Measurements from ENCODE around the gene SPAST.
A peak's percentile ranks its signal among the peaks of the same experiment; 100 is the strongest.
"Not testable (repeated sequence)": the region's sequence is repeated elsewhere in the genome, so short reads cannot be mapped to it uniquely, and the experiment has no call there.

Gene SPAST, protein sequence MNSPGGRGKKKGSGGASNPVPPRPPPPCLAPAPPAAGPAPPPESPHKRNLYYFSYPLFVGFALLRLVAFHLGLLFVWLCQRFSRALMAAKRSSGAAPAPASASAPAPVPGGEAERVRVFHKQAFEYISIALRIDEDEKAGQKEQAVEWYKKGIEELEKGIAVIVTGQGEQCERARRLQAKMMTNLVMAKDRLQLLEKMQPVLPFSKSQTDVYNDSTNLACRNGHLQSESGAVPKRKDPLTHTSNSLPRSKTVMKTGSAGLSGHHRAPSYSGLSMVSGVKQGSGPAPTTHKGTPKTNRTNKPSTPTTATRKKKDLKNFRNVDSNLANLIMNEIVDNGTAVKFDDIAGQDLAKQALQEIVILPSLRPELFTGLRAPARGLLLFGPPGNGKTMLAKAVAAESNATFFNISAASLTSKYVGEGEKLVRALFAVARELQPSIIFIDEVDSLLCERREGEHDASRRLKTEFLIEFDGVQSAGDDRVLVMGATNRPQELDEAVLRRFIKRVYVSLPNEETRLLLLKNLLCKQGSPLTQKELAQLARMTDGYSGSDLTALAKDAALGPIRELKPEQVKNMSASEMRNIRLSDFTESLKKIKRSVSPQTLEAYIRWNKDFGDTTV

DNA sequence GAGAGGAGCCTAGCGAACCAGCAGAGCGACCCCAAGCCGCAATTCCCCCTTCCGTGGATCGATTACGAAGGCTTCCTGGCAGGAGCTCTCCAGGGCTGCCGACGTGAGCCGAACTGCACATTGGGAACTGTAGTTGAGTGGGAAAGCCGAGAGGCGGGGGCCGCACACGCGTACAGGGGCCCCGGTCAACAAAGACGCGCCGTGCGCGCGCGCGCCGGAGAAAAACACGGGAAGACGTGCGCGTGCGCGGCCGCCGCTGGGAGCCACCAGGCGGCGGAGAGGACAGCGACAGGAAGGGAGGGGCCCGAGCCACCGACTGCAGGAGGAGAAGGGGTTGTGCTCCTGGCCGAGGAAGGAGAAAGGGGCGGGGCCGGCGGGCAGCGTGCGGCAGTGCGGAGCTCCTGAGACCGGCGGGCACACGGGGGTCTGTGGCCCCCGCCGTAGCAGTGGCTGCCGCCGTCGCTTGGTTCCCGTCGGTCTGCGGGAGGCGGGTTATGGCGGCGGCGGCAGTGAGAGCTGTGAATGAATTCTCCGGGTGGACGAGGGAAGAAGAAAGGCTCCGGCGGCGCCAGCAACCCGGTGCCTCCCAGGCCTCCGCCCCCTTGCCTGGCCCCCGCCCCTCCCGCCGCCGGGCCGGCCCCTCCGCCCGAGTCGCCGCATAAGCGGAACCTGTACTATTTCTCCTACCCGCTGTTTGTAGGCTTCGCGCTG lies at the start of gene SPAST:
SPAST (plus strand) TSS at position 247 of the 711 bp plus-strand sequence; CDS start at position 523, 276 bp downstream.
- Mint-ChIP-seq H3K4me1 (peaks cover 35% of the 10 kb centered on the region), H3K27ac (peak within 1 kb of the TSS; percentile 94 to 95), H3K4me3 (peak within 1 kb of the TSS; percentile 96 to 98), H3K9me3 (no peaks in the 10 kb centered on the region), H3K27me3 (no peaks in the 10 kb centered on the region)
- DNase-seq, result peak; percentile 96 to 97
- peak; percentile 97 for ATAC-seq

DNA sequence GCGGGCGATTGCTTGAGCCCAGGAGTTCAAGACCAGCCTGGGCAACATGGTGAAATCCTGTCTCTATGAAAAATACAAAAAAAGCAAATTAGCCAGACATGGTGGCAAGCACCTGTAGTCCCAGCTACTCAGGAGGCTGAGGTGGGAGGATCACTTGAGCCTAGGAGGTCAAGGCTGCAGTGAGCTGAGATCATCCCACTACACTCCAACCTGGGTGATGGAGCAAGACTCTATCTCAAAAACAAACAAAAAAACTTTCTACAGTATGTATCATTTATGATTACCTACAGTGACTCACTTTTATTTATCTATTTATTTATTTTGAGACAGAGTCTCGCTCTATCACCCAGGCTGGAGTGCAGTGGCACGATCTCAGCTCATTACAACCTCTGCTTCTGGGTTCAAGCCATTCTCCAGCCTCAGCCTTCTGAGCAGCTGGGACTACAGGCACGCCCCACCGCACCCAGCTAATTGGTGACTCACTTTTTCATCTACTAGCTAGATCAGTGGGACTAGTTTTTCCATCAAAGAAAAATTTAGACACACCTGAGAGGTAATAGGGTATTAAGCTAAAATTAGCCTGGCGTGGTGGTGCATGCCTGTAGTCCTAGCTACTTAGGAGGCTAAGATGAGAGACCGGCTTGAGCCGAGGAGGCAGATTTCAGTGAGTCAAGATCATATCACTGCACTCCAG lies 44.4 kb upstream of the SPAST start:
- not testable (repeated sequence) for DNase-seq, H3K27me3 Mint-ChIP-seq, H3K9me3 Mint-ChIP-seq, H3K4me3 Mint-ChIP-seq, H3K4me1 Mint-ChIP-seq, ATAC-seq, H3K27ac Mint-ChIP-seq

DNA sequence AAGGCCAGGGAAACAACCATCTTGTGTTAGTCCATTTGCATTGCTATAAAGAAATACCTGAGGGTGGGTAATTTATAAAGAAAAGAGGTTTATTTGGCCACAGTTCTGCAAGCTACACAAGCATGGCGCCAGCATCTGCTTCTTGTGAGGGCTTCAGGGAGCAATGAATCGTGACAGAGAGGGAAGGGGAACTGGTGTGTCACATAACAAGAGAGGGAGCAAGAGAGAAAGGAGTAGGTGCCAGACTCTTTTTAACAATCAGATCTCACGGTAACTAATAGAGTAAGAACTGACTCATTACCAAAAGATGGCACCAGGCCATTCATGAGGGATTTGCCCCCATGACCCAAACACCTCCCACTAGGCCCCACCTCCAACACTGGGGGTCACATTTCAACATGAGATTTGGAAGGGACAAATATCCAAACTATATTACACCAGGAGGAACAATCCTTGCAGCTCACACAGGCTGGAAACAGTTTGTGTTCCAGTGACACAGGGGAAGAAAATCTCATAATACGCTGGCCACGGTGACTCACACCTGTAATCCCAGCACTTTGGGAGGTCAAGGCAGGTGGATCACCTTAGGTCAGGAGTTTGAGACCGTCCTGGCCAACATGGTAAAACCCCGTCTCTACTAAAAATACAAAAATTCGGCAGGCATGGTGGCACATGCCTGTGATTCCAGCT lies 29.0 kb upstream of the SPAST start:
- ATAC-seq, H3K27me3 Mint-ChIP-seq, H3K9me3 Mint-ChIP-seq, H3K27ac Mint-ChIP-seq, H3K4me3 Mint-ChIP-seq, DNase-seq: not testable (repeated sequence)
- peaks cover 33% of the 10 kb centered on the region for H3K4me1 Mint-ChIP-seq

DNA sequence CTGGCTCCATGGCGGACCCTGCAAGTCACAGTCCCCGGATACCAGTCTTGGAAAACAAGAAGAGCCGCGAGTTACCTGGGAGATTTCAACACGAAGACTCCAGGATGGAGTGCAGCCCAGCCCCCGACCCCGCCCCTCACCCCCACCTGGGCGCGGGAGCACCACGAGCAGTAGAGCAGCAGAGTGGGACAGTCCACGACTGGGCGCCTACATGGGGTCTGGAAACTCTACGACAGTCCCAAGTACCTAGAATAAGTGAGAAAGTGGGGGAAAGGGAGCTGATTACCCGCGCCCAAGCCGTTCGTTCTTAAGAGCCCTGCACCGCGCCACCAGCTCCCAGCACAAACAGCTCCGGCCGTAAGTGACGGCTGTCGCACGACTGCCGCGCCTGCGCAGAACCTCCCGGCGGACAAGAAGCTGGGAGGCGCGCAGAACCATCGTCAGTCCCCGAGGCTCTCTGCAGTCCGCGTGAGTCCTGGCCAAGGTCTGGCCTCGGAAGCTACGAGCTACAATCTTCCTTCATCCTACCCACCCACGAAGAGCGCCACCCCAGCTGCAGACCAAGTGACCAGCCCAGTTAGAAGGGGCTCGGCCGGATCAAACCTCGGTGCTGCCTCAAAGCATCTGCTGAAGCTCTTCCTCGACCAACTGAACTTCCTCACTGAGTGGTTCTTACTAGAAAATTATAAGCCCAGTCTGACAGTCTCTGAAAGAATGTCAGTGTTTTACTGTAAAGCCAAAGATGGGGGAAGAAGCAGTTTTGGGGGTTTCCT lies 23.7 kb upstream of the SPAST start, which contains the start of gene DPY30:
DPY30 (minus strand) TSS at position 359 of the 773 bp plus-strand sequence; CDS start at position 10, 349 bp downstream.
- H3K4me1 Mint-ChIP-seq, result peaks cover 14% of the 10 kb centered on the region
- DNase-seq (peak; percentile 87 to 92), ATAC-seq (peak; percentile 95)
- peak within 1 kb of the TSS; percentile 76 to 91 for H3K27ac Mint-ChIP-seq
- peak within 1 kb of the TSS; percentile 82 to 89 for H3K4me3 Mint-ChIP-seq
- H3K9me3 Mint-ChIP-seq, result no peaks in the 10 kb centered on the region
- H3K27me3 Mint-ChIP-seq, result no peaks in the 10 kb centered on the region

DNA sequence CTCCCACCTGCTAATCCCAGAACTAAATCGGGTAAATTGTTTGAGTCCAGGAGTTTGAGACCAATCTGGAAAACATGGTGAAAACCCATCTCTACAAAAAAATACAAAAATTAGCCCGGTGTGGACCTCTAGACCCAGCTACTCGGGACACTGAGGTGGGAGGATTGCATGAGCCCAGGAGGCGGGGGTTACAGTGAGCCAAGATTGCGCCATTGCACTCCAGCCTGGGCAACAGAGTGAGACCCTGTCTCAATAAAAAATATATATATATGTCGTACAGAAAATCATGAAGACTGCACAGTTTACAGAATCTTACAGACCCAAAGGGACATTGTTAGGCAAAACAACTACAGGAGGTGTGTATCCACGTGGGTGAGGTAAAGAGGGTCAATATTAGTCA lies 19.8 kb upstream of the SPAST start:
- Mint-ChIP-seq H3K27me3 (no peaks in the 10 kb centered on the region), H3K4me1 (peaks cover 6% of the 10 kb centered on the region), H3K9me3 (no peaks in the 10 kb centered on the region), H3K27ac (no peak overlapping the region), H3K4me3 (no peak overlapping the region)
- ATAC-seq, result no peak
- DNase-seq, result no peak

DNA sequence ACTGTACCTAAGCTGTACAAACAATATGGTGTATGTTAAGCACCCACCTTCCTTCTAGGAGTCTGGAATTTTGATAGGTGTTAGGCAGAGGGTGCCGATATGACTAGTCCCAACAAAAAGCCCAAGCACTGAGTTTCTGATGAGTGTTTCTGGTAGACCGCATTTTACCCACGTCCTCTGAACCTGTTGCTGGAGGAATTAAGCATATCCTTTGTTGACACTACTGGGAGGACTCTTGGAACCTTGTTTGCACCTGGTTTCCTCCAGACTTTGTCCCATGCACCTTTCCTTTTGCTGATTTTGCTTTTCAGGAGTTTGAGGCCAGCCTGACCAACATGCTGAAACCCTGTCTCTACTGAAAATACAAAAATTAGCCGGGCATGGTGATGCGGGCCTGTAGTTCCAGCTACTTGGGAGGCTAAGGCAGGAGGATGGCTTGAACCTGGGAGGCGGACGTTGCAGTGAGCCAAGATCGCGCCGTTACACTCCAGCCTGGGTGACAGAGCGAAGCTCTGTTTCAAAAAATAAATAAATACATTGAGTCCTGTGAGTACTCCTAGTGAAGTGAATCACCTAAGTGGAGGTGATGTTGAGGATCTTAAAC lies 11.4 kb upstream of the SPAST start:
- Mint-ChIP-seq H3K27ac (no peak overlapping the region), H3K9me3 (no peaks in the 10 kb centered on the region), H3K27me3 (no peaks in the 10 kb centered on the region), H3K4me1 (no peaks in the 10 kb centered on the region), H3K4me3 (no peak overlapping the region)
- no peak for ATAC-seq
- DNase-seq, result no peak

DNA sequence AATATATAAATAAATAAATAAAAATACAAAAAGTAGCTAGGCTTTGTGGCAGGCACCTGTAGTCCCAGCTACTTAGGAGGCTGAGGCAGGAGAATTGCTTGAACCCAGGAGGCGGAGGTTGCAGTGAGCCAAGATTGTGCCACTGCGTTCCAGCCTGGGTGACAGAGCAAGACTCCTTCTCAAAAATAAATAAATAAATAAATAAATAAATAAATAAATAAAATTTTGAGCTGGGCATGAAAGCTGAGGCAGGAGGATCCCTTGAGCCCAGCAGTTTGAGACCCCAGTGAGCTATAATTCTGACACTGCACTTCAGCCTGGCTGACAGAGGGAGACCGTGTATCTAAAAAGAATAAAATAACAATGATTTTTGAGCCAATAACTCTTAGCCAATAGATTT lies 8.8 kb upstream of the SPAST start:
- not testable (repeated sequence) for ATAC-seq, DNase-seq, H3K27me3 Mint-ChIP-seq, H3K9me3 Mint-ChIP-seq, H3K4me3 Mint-ChIP-seq, H3K4me1 Mint-ChIP-seq, H3K27ac Mint-ChIP-seq

DNA sequence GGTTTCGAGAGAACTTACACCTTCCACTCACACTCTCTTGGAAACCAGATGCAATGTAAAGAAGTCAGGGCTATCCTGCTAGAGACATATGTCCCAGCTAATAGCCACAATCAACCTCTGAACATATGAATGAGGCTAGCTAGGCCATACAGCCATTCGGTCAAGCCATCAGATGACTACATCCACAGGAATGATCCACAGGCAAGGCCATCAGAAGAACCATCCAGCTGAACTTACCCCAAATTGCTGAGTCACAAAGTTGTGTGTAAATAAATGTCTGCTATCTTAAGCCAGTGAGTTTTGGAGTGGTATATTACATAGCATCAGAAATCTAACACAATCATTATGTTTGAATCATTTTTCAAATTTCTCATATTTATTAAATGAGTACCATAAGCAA lies 5.2 kb upstream of the SPAST start:
- H3K4me1 Mint-ChIP-seq, result peaks cover 7% of the 10 kb centered on the region
- ATAC-seq (no peak), DNase-seq (no peak)
- no peak overlapping the region for H3K27ac Mint-ChIP-seq
- no peaks in the 10 kb centered on the region for H3K27me3 Mint-ChIP-seq
- no peaks in the 10 kb centered on the region for H3K9me3 Mint-ChIP-seq
- no peak overlapping the region for H3K4me3 Mint-ChIP-seq

DNA sequence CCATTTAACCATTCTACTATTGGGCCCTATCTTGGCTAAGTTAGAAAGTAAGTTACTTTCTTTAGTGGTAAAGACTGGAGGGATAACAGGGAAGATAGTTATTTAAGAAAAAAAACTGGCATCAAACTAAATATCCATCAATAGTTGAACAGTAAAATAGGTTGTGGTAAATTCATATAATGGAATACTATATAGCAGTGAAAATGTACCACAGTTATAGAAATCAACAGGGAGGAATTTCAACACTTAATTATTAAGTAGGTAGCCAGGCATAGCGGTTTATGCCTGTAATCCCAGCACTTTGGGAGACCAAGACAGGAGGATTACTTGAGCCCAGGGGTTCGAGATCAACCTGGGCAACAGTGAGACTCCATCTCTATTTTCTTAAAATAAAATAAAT lies 3.1 kb upstream of the SPAST start:
- no peak overlapping the region for H3K4me3 Mint-ChIP-seq
- H3K4me1 Mint-ChIP-seq, result peaks cover 14% of the 10 kb centered on the region
- H3K27me3 Mint-ChIP-seq, result no peaks in the 10 kb centered on the region
- no peaks in the 10 kb centered on the region for H3K9me3 Mint-ChIP-seq
- no peak for DNase-seq
- ATAC-seq, result no peak
- H3K27ac Mint-ChIP-seq, result no peak overlapping the region

DNA sequence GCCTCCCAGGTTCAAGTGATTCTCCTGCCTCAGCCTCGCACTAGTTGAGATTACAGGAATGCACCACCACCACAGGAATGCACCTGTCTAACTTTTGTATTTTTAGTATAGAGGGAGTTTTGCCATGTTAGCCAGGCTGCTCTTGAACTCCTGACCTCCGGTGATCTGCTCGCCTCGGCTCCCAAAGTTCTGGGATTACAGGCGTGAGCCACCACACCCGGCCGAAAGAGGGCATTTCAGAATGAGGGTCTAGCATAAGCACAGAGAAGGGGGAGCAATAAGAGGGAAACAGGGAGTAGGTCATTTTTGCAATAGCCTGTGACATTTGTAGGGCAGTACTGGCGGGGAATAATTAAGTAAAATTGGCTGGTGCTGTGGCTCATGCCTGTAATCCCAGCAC lies 1.9 kb upstream of the SPAST start:
- DNase-seq, result no peak
- Mint-ChIP-seq H3K4me3 (no peak overlapping the region), H3K27ac (peak overlapping the region in 1 of 2 donors; percentile 31), H3K4me1 (peaks cover 26% of the 10 kb centered on the region), H3K9me3 (no peaks in the 10 kb centered on the region), H3K27me3 (no peaks in the 10 kb centered on the region)
- no peak for ATAC-seq

DNA sequence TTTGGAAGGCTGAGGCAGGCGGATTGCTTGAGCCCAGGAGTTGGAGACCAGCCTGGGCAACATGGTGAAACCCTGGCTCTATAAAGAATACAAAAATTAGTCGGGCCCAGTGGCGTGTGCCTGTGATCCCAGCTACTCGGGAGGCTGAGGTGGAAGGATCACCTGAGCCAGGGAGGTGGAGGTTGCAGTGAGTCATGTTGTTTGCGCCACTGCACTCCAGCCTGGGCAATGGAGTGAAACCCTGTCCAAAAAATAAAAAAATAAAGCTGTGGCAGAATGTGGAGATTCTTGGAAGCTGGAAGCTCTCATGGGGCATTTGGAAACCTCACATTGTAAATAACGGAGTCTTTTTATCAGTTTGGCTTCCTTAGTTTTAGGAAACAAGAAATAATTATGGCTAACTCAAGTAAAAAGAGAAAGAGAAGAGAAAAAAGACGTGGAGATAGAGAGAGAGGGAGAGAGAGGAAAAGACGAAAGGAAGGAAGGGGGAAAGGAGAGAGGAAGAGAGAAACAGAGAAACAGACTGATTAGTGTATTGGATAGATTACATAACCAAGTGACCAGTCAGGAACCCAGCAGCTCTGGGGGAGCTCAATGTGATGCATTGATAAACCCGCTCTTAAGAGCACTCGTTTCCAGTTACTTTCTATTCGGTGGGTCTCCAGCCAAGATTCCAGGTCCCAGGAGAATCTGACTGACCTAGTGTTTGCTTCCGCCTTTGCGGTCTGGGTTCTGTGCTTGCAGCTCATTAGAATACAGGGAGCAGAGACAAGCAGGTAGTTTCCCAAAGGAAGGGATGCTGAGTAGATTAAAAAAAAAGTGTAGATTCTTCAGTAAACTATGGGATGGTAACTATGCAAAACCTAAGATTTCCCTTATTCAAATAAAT lies 1.1 kb upstream of the SPAST start:
- Mint-ChIP-seq H3K4me1 (peaks cover 33% of the 10 kb centered on the region), H3K27me3 (no peaks in the 10 kb centered on the region), H3K27ac (no peak overlapping the region), H3K4me3 (peak overlapping the region; percentile 96 to 98), H3K9me3 (no peaks in the 10 kb centered on the region)
- ATAC-seq (no peak), DNase-seq (no peak)

DNA sequence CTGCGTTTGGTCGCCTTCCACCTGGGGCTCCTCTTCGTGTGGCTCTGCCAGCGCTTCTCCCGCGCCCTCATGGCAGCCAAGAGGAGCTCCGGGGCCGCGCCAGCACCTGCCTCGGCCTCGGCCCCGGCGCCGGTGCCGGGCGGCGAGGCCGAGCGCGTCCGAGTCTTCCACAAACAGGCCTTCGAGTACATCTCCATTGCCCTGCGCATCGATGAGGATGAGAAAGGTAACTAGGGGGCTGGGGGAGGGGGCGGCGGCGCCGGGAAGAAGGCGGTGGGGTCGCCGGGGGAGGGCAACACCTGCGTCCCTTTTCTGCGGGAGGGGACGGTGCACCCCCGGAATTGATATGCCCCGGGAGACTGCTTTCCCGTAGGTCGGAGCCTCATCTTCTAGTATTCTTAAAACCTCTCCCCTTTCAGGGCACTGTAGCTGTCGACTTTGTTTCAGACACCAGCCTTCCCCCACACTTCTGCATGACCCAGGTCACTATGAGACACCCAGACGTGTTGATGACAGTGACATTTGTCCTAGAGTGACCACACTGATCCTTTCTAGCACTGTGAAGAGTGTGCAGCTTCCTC lies 755 bp downstream of the SPAST start:
- Mint-ChIP-seq H3K4me1 (peaks cover 35% of the 10 kb centered on the region), H3K9me3 (no peaks in the 10 kb centered on the region), H3K4me3 (peak overlapping the region; percentile 96 to 98)

DNA sequence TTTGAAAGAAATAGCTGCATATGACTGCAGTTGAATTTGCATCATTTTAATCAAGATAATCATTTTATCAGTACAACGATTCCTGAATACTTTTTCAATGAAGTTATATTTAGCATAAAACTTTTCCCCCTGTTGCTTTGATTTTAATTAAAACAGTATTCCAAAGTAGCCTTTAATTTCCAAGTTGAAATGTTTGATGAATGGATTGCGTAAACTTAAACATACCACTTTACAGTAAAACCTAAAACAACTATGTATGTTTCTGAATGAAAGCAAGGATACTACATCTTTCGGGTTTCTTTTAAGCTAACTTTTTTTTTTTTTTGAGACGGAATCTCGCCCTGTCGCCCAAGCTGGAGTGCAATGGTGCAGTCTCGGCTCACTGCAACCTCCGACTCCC lies 1.4 kb downstream of the SPAST start:
- ATAC-seq (no peak), DNase-seq (no peak)
- H3K4me3 Mint-ChIP-seq, result peak overlapping the region; percentile 96 to 98
- peaks cover 35% of the 10 kb centered on the region for H3K4me1 Mint-ChIP-seq
- no peaks in the 10 kb centered on the region for H3K9me3 Mint-ChIP-seq
- no peaks in the 10 kb centered on the region for H3K27me3 Mint-ChIP-seq
- no peak overlapping the region for H3K27ac Mint-ChIP-seq

More for the DNA sequence above, 755 bp downstream of the SPAST start:
- H3K27me3 Mint-ChIP-seq, result no peaks in the 10 kb centered on the region
- DNase-seq (peak in 1 of 2 donors; percentile 29), ATAC-seq (peak; percentile 16)
- H3K27ac Mint-ChIP-seq, result peak overlapping the region; percentile 49 to 94

All from stimulated activated naive CD8-positive, alpha-beta T cell treated with anti-CD3 and anti-CD28 coated beads, Interleukin-15, amount 100 ng/mL, for 72 hours (primary cell).